IMR-90 (cell line): ENCODE data around the gene LGMN. TPM values are rescaled to one million over a fixed set of nuclear protein-coding genes. Genes with fewer than 3 reads are reported as not detected.

Source experiments
- ATAC-seq: fragments of 200-7000 bp; cut with Tn5 transposase; 2 replicates; pipeline ENCODE4 v1.9.1; 2020; ENCODE audit warnings: low read depth, mild to moderate bottlenecking, moderate library complexity
- BruUV-seq: library from RNA; stranded (reverse); fragments of 400-500 nt; replicated peaks from 2 replicates; lab custom pipeline; 2021; lab: Mats Ljungman, UMichigan
- CTCF ChIA-PET: fragments of 300-600 bp; formaldehyde crosslinking; extraction: SDS; loops from one replicate; lab custom pipeline; 2021; ENCODE audit warnings: antibody characterized with exemption; lab: Yijun Ruan, JAX
- POLR2A ChIA-PET: fragments of 300-600 bp; sonication (Branson Sonifier 250); formaldehyde crosslinking; loops from one replicate; lab custom pipeline; 2022; ENCODE audit warnings: antibody characterized with exemption; ENCODE audit not compliant: unreplicated experiment; lab: Charles Lee
- DNase-seq: peaks from one replicate; pipeline ENCODE4 v3.0.0; 2013
- H2AFZ ChIP-seq: replicated peaks from 2 replicates; pipeline ENCODE3; 2013; ENCODE audit warnings: low read length, mild to moderate bottlenecking; ENCODE audit not compliant: poor library complexity
- H2AK5ac ChIP-seq: 2 replicates; pipeline ENCODE4 v1.6.1; 2013; ENCODE audit warnings: low read depth, low read length, inconsistent platforms
- H2AK9ac ChIP-seq: replicated peaks from 2 replicates; pipeline ENCODE3; 2013; ENCODE audit warnings: mild to moderate bottlenecking, low read depth, low read length, moderate library complexity; ENCODE audit not compliant: poor library complexity
- H2BK120ac ChIP-seq: 2 replicates; pipeline ENCODE4 v1.6.1; 2013; ENCODE audit warnings: low read depth, low read length, inconsistent platforms
- H2BK15ac ChIP-seq: 3 replicates; pipeline ENCODE4 v1.6.1; 2013; ENCODE audit warnings: low read depth, low read length, inconsistent platforms
- H2BK20ac ChIP-seq: 2 replicates; pipeline ENCODE4 v1.6.1; 2013; ENCODE audit warnings: low read depth, mild to moderate bottlenecking, inconsistent platforms, low read length, moderate library complexity
- H2BK5ac ChIP-seq: 2 replicates; pipeline ENCODE4 v1.6.1; 2013; ENCODE audit warnings: mild to moderate bottlenecking, low read depth, low read length, inconsistent platforms; ENCODE audit not compliant: poor library complexity, severe bottlenecking
- H3K14ac ChIP-seq: replicated peaks from 2 replicates; pipeline ENCODE4 v1.6.1; 2013; ENCODE audit warnings: low read depth, low read length, inconsistent platforms
- H3K18ac ChIP-seq: 2 replicates; pipeline ENCODE4 v1.6.1; 2013; ENCODE audit warnings: low read depth, low read length, control low read depth
- H3K23ac ChIP-seq: 2 replicates; pipeline ENCODE4 v1.6.1; 2013; ENCODE audit warnings: low read depth, low read length, inconsistent platforms
- H3K27ac ChIP-seq: 2 replicates; pipeline ENCODE4 v1.5.1; 2013; ENCODE audit warnings: mild to moderate bottlenecking, control low read depth, low read length; ENCODE audit not compliant: insufficient read depth
- H3K27me3 ChIP-seq: 2 replicates; pipeline ENCODE4 v1.6.1; 2013; ENCODE audit warnings: low read length; ENCODE audit not compliant: control insufficient read depth, insufficient read depth
- H3K36me3 ChIP-seq: 2 replicates; pipeline ENCODE4 v1.6.1; 2013; ENCODE audit warnings: low read length, mixed read lengths; ENCODE audit not compliant: control insufficient read depth, insufficient read depth
- H3K4ac ChIP-seq: 2 replicates; pipeline ENCODE4 v1.6.1; 2013; ENCODE audit warnings: low read depth, low read length, inconsistent platforms
- H3K4me1 ChIP-seq: 2 replicates; pipeline ENCODE4 v1.6.1; 2013; ENCODE audit warnings: low read length, mixed read lengths; ENCODE audit not compliant: control insufficient read depth, insufficient read depth
- H3K4me2 ChIP-seq: 2 replicates; pipeline ENCODE4 v1.6.1; 2013; ENCODE audit warnings: low read depth, mild to moderate bottlenecking, control low read depth, low read length, moderate library complexity
- H3K4me3 ChIP-seq: 2 replicates; pipeline ENCODE4 v1.5.1; 2013; ENCODE audit warnings: low read depth, mild to moderate bottlenecking, control low read depth, low read length, moderate library complexity; ENCODE audit not compliant: insufficient read depth
- H3K56ac ChIP-seq: 2 replicates; pipeline ENCODE4 v1.6.1; 2013; ENCODE audit warnings: low read length, inconsistent platforms; ENCODE audit not compliant: insufficient read depth; ENCODE audit errors: extremely low read depth
- H3K79me1 ChIP-seq, 2 experiments: 2 replicates each; pipeline ENCODE4 v1.6.1; 2013; ENCODE audit warnings: low read length in 2 of 2, inconsistent platforms in 1 of 2, low read depth in 1 of 2
- H3K9ac ChIP-seq: 2 replicates; pipeline ENCODE4 v1.6.1; 2013; ENCODE audit warnings: low read depth, low read length, control low read depth
- H3K9me1 ChIP-seq: 2 replicates; pipeline ENCODE4 v1.6.1; 2013; ENCODE audit warnings: low read length, inconsistent platforms; ENCODE audit not compliant: insufficient read depth
- H3K9me3 ChIP-seq: 2 replicates; pipeline ENCODE4 v1.6.1; 2013; ENCODE audit warnings: low read length; ENCODE audit not compliant: control insufficient read depth, insufficient read depth
- H4K20me1 ChIP-seq: 2 replicates; pipeline ENCODE4 v1.6.1; 2013; ENCODE audit warnings: low read length, inconsistent platforms; ENCODE audit not compliant: insufficient read depth
- H4K5ac ChIP-seq: 2 replicates; pipeline ENCODE4 v1.6.1; 2013; ENCODE audit warnings: mild to moderate bottlenecking, low read depth, low read length, control low read depth
- H4K8ac ChIP-seq, 2 experiments: 2 replicates each; pipeline ENCODE4 v1.6.1; 2013; ENCODE audit warnings: low read depth in 2 of 2, low read length in 2 of 2, control low read depth in 1 of 2, inconsistent platforms in 1 of 2
- H4K91ac ChIP-seq: 2 replicates; pipeline ENCODE4 v1.6.1; 2013; ENCODE audit warnings: low read depth, low read length, inconsistent platforms; ENCODE audit not compliant: insufficient read depth
- BHLHE40 ChIP-seq: fragments of 150-350 bp; IDR thresholded peaks from 2 replicates; pipeline ENCODE4 v1.6.1; 2016; ENCODE audit warnings: mild to moderate bottlenecking, low read depth, low read length
- CEBPB ChIP-seq: IDR thresholded peaks from 2 replicates; pipeline ENCODE4 v1.6.1; 2012; ENCODE audit warnings: low read depth, low read length, improper control_type of control experiment
- CHD1 ChIP-seq: IDR thresholded peaks from 2 replicates; pipeline ENCODE4 v1.6.1; 2012; ENCODE audit warnings: low read depth, low read length, improper control_type of control experiment
- CTCF ChIP-seq: conservative IDR thresholded peaks from 2 replicates; pipeline ENCODE4 v1.5.1; 2012; ENCODE audit warnings: mild to moderate bottlenecking, low read depth, low read length, improper control_type of control experiment
- FOS ChIP-seq: fragments of 150-350 bp; IDR thresholded peaks from 2 replicates; pipeline ENCODE4 v1.6.1; 2016; ENCODE audit warnings: low read depth, low read length
- MAFK ChIP-seq: IDR thresholded peaks from 2 replicates; pipeline ENCODE4 v1.6.1; 2012; ENCODE audit warnings: low read depth, low read length, improper control_type of control experiment
- MAZ ChIP-seq: IDR thresholded peaks from 2 replicates; pipeline ENCODE4 v1.6.1; 2012; ENCODE audit warnings: low read depth, mild to moderate bottlenecking, low read length, improper control_type of control experiment, moderate library complexity, borderline replicate concordance
- MXI1 ChIP-seq: IDR thresholded peaks from 2 replicates; pipeline ENCODE4 v1.6.1; 2012; ENCODE audit warnings: low read depth, mild to moderate bottlenecking, low read length, moderate library complexity, borderline replicate concordance
- NFE2L2 ChIP-seq: fragments of 150-350 bp; IDR thresholded peaks from 2 replicates; pipeline ENCODE4 v1.6.1; 2016; ENCODE audit warnings: low read depth, mild to moderate bottlenecking, low read length
- POLR2A ChIP-seq: IDR thresholded peaks from 2 replicates; pipeline ENCODE4 v1.6.1; 2012; ENCODE audit warnings: mild to moderate bottlenecking, low read depth, low read length
- RAD21 ChIP-seq: IDR thresholded peaks from 2 replicates; pipeline ENCODE4 v1.6.1; 2012; ENCODE audit warnings: low read length, improper control_type of control experiment
- RCOR1 ChIP-seq: IDR thresholded peaks from 2 replicates; pipeline ENCODE4 v1.6.1; 2012; ENCODE audit warnings: mild to moderate bottlenecking, low read length, improper control_type of control experiment; ENCODE audit not compliant: insufficient replicate concordance
- RFX5 ChIP-seq: IDR thresholded peaks from 2 replicates; pipeline ENCODE4 v1.8.0; 2012; ENCODE audit warnings: low read depth, mild to moderate bottlenecking, low read length, moderate library complexity
- USF2 ChIP-seq: fragments of 150-350 bp; IDR thresholded peaks from 2 replicates; pipeline ENCODE4 v1.6.1; 2017; ENCODE audit warnings: mild to moderate bottlenecking, antibody characterized with exemption, low read length, low read depth
- dilution Hi-C: fragments of 300-500 bp; cut with HindIII; formaldehyde crosslinking; loops from one replicate; pipeline ENCODE4 v1.14.3; 2018; ENCODE audit warnings: low sequenced_read_pairs; ENCODE audit not compliant: unreplicated experiment
- in situ Hi-C: fragments of 300-500 bp; cut with MboI; formaldehyde crosslinking; loops from 3 replicates; pipeline ENCODE4 v1.14.3; 2019; ENCODE audit warnings: low sequenced_read_pairs, inconsistent platforms, mixed read lengths
- intact Hi-C: fragments of 100-400 bp; cut with micrococcal nuclease; formaldehyde crosslinking; loops from 2 replicates; pipeline ENCODE4 v1.10.0; 2022
- polyA plus RNA-seq, 3 experiments: library from polyadenylated mRNA; depleted of rRNA; stranded (reverse); fragments of >200 nt; gene quantifications; 2 replicates each; pipeline ENCODE4 v1.2.3, GENCODE V29; 2012; ENCODE audit warnings: low replicate concordance in 1 of 3
- total RNA-seq: library from RNA; depleted of rRNA; stranded (reverse); fragments of >200 nt; gene quantifications from 2 replicates; pipeline ENCODE4 v1.2.3, GENCODE V29; 2012
- TF ChIP-seq, protein P1 (sequence below): fragments of 150-350 bp; IDR thresholded peaks from 2 replicates; pipeline ENCODE4 v1.6.1; 2016; ENCODE audit warnings: low read depth, mild to moderate bottlenecking, low read length, moderate library complexity, borderline replicate concordance

LGMN gene
- total and polyA plus RNA-seq, 2 of the 4 experiments (the other 2 are of a cell fraction): 19.2 to 39.3 TPM

DNA sequence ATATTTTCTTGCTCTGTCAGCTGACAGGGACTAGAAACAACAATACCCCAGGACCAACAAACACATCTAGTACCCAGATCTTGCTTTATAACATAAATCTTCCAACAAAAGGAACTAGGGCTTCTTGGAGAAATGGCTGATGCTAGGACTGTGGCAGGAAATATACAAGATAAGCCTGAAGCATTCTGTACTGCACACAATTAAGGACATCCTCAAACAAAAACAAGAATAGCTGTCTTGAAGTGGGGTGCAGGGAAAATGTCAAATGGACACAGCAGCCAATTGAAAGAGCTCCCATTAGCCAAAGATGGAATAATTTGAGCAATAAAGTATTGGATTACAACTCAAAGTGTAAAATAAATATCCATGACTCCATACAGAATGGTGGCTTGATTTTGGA lies 50.0 kb downstream of the LGMN start:
- H3K23ac ChIP-seq: no peak overlapping the region
- H4K5ac ChIP-seq: no peak overlapping the region
- dilution Hi-C loops (no loop called here), intact Hi-C loops (no loop called here), in situ Hi-C loops (no loop called here)
- no peak overlapping the region for H3K9ac ChIP-seq
- H4K8ac ChIP-seq: no peak overlapping the region
- H3K4ac ChIP-seq: no peak overlapping the region
- no peak overlapping the region for H3K4me2 ChIP-seq
- H3K79me1 ChIP-seq: no peaks in the 10 kb centered on the region
- ATAC-seq (no peak), DNase-seq (no peak)
- no peak overlapping the region for H2BK15ac ChIP-seq
- H2AFZ ChIP-seq: no peak overlapping the region
- POLR2A ChIA-PET: no interaction called here
- no peaks in the 10 kb centered on the region for H4K20me1 ChIP-seq
- no peak overlapping the region for H2BK120ac ChIP-seq
- H2AK9ac ChIP-seq: no peak overlapping the region
- no peak overlapping the region for H4K91ac ChIP-seq
- no peaks in the 10 kb centered on the region for H3K36me3 ChIP-seq
- H3K14ac ChIP-seq: no peak overlapping the region
- H3K9me1 ChIP-seq: no peaks in the 10 kb centered on the region
- H3K18ac ChIP-seq: no peak overlapping the region
- CTCF ChIA-PET: no interaction called here
- H2AK5ac ChIP-seq: no peak overlapping the region
- no peak overlapping the region for H3K56ac ChIP-seq
- H3K9me3 ChIP-seq: no peaks in the 10 kb centered on the region
- H3K4me1 ChIP-seq: no peaks in the 10 kb centered on the region
- no peak overlapping the region for H3K4me3 ChIP-seq
- TF ChIP-seq MXI1 (no peak), BHLHE40 (no peak), NFE2L2 (no peak), RFX5 (no peak), MAFK (no peak), CHD1 (no peak), POLR2A (no peak), RAD21 (no peak), CEBPB (no peak), CTCF (no peak), RCOR1 (no peak), MAZ (no peak), FOS (no peak), USF2 (no peak)
- TF ChIP-seq, protein P1, sequence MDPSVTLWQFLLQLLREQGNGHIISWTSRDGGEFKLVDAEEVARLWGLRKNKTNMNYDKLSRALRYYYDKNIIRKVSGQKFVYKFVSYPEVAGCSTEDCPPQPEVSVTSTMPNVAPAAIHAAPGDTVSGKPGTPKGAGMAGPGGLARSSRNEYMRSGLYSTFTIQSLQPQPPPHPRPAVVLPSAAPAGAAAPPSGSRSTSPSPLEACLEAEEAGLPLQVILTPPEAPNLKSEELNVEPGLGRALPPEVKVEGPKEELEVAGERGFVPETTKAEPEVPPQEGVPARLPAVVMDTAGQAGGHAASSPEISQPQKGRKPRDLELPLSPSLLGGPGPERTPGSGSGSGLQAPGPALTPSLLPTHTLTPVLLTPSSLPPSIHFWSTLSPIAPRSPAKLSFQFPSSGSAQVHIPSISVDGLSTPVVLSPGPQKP: no peak
- peaks cover 2% of the 10 kb centered on the region for H3K27me3 ChIP-seq
- H3K27ac ChIP-seq: no peak overlapping the region
- no peak overlapping the region for H2BK5ac ChIP-seq
- BruUV-seq: no TSS peak
- no peak overlapping the region for H2BK20ac ChIP-seq
